Body of pancreas (tissue), 4 donors: Measurements from ENCODE around the gene TTC1. TPM values are rescaled to one million over a fixed set of nuclear protein-coding genes. Genes with fewer than 3 reads are reported as not detected.

Source experiments
- ATAC-seq: fragments of 150-250 bp; one replicate; pipeline ENCODE4 v1.9.1; 2016
- DNase-seq, 4 donors: peaks; one replicate each; pipeline ENCODE4 v3.0.0-alpha.2; 2019
- H3K27ac ChIP-seq, 4 donors: fragments of 200-600 bp; sonication (generic); 1 replicate in 3 of 4; 2 replicates in 1 of 4; pipeline versions ENCODE4 v1.5.1 to v1.6.1; 2016 to 2019; ENCODE audit warnings: mild to moderate bottlenecking in 1 of 4, mixed read lengths in 1 of 4, moderate library complexity in 1 of 4
- H3K27me3 ChIP-seq, 2 donors: fragments of 200-600 bp; sonication (generic); one replicate each; pipeline ENCODE4 v1.6.0; 2016; ENCODE audit warnings: mild to moderate bottlenecking in 1 of 2
- H3K36me3 ChIP-seq, 2 donors: fragments of 200-600 bp; sonication (generic); replicated peaks in 1 of 2; 2 replicates each; pipeline ENCODE4 v1.5.1; 2016; ENCODE audit warnings: low read depth in 2 of 2; ENCODE audit not compliant: insufficient read depth in 1 of 2
- H3K4me1 ChIP-seq: fragments of 200-600 bp; sonication (generic); one replicate; pipeline ENCODE4 v1.6.0; 2016
- H3K4me3 ChIP-seq, 2 donors: fragments of 200-600 bp; sonication (generic); 1 replicate in 1 of 2; 2 replicates in 1 of 2; pipeline ENCODE4 v1.5.1; 2016 to 2019
- H3K9me3 ChIP-seq, 3 donors: fragments of 200-600 bp; sonication (generic); 1 replicate in 2 of 3; 2 replicates in 1 of 3; pipeline ENCODE4 v1.5.1; 2016
- CTCF ChIP-seq, 7 experiments: fragments of 450-650 bp in 4 of 7; fragments of 200-600 bp in 3 of 7; sonication (generic) in 3 of 7; IDR thresholded peaks; one replicate each; pipeline ENCODE4 v1.5.1; 2016 to 2019; ENCODE audit warnings: antibody characterized with exemption in 7 of 7
- POLR2A ChIP-seq, 3 donors: fragments of 450-650 bp; IDR thresholded peaks; one replicate each; pipeline ENCODE4 v1.6.1; 2016; ENCODE audit warnings: antibody characterized with exemption in 3 of 3, mild to moderate bottlenecking in 2 of 3
- WGBS, 2 donors: methylation state at CpG; one replicate each; pipeline ENCODE4 v1.1.5; 2017; 5-methylcytosine and 5-hydroxymethylcytosine counted together
- intact Hi-C: fragments of 100-400 bp; cut with DNase I; formaldehyde crosslinking; loops from one replicate; pipeline ENCODE4 v1.15.1; 2023
- total RNA-seq, 2 donors: library from RNA; depleted of rRNA; stranded (reverse); fragments of >200 nt; gene quantifications; one replicate each; pipeline ENCODE4 v1.1.0, GENCODE V29; 2016

TTC1 gene
- total RNA-seq, 2 donors from 2014 or later: 11.2 to 26.4 TPM

DNA sequence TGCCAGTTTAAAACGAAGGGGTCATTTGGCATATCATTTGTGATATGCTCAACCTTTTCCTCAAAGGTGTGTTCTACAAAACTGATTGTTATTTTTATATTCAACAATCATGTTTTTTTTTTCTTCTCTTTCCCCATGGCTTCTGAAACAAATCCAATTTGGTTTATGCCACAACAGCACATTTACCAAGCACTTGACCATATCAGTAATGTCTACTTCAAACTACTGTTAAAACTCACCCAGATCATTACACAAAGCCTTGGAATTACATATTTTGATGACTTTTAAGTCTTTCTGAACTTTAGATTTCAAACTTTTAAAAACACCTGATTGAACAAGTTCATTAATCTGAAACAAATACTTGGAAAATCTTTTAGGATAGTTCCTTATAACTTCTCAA, 81.1 kb downstream of the TTC1 start:
- H3K27ac ChIP-seq: no peak overlapping the region
- H3K36me3 ChIP-seq: peaks cover 6 to 9% of the 10 kb centered on the region in 2 donors
- intact Hi-C loops: no loop called here
- H3K4me1 ChIP-seq: no peaks in the 10 kb centered on the region
- WGBS, 2 donors: 73 to 77% methylated on average over 1 of the region's 1 CpG
- H3K4me3 ChIP-seq: no peak overlapping the region
- no peaks in the 10 kb centered on the region for H3K9me3 ChIP-seq
- ATAC-seq: no peak
- H3K27me3 ChIP-seq: no peaks in the 10 kb centered on the region
- no peak for TF ChIP-seq CTCF (IDR thresholded peaks at IDR 0.05)
- no peak for TF ChIP-seq POLR2A (IDR thresholded peaks at IDR 0.05)
- DNase-seq: no peak

- H3K36me3 ChIP-seq: peaks cover 6 to 9% of the 10 kb centered on the region in 2 donors
- ATAC-seq (no peak), DNase-seq (no peak)
- no peak overlapping the region for H3K27ac ChIP-seq
- H3K4me1 ChIP-seq: no peaks in the 10 kb centered on the region
- H3K4me3 ChIP-seq: no peak overlapping the region
- H3K27me3 ChIP-seq: no peaks in the 10 kb centered on the region
- TF ChIP-seq POLR2A (IDR thresholded peaks at IDR 0.05) (no peak), CTCF (IDR thresholded peaks at IDR 0.05) (no peak)
- no peaks in the 10 kb centered on the region for H3K9me3 ChIP-seq
- WGBS, 2 donors: 86 to 93% methylated on average over 7 of the region's 7 CpGs
- intact Hi-C loops: no loop called here
Measured at GRCh38 chr5:160092514-160092913, 83.6 kb downstream of the TTC1 start.

DNA sequence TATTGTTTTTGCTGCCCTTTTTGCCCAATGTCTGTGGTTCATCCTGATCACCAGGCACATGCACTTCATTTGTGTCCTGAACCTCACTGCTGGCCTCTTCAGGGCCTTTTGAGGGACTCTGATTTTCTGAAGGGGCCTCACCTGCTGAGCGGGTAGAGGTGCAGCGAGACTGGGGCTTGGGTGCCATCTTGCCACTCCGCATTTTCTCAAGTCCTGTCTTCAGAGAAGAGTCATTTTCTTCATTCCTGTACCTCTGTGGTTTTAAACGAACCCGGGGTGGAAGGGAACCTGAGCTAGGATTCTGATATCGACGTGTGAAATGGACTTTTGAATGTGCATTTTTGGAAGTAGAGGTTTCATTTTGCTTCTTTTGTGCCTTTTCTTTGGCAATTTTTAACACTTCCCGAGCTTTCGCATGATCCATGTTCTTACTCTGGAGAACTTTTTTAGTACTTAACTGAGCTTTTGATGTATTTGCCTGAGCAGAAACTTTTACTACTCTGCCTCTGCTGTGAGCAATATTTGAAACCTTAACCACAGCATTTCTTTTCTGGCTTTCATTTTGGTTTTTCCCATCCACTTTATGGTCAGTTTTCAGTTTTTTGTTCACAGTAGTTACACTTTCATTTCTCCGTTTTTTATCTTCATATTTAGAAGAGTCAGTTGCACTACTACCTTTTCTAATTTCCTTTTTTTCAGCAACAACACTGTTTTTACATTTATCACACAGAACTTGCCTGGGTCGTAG, 84.2 kb downstream of the TTC1 start:
- no peak overlapping the region for H3K27ac ChIP-seq
- no peaks in the 10 kb centered on the region for H3K4me1 ChIP-seq
- no peaks in the 10 kb centered on the region for H3K27me3 ChIP-seq
- no peak for DNase-seq
- no peak overlapping the region for H3K4me3 ChIP-seq
- no peak for ATAC-seq
- WGBS, 2 donors: 91 to 94% methylated on average over 11 of the region's 11 CpGs
- intact Hi-C loops: no loop called here
- no peak for TF ChIP-seq CTCF (IDR thresholded peaks at IDR 0.05)
- no peak for TF ChIP-seq POLR2A (IDR thresholded peaks at IDR 0.05)
- H3K9me3 ChIP-seq: no peaks in the 10 kb centered on the region
- H3K36me3 ChIP-seq: peaks cover 6 to 9% of the 10 kb centered on the region in 2 donors

- Histone ChIP-seq H3K27ac (no peak overlapping the region), H3K9me3 (no peaks in the 10 kb centered on the region), H3K36me3 (peaks cover 6 to 9% of the 10 kb centered on the region in 2 donors), H3K27me3 (no peaks in the 10 kb centered on the region), H3K4me1 (no peaks in the 10 kb centered on the region), H3K4me3 (no peak overlapping the region)
- DNase-seq (no peak), ATAC-seq (no peak)
- intact Hi-C loops: no loop called here
- 82 to 93% methylated on average over 2 of the region's 2 CpGs for WGBS, 2 donors
- no peak for TF ChIP-seq POLR2A (IDR thresholded peaks at IDR 0.05)
- TF ChIP-seq CTCF (IDR thresholded peaks at IDR 0.05): no peak
Measured at GRCh38 chr5:160096178-160096577, 87.2 kb downstream of the TTC1 start.

- H3K27me3 ChIP-seq: no peaks in the 10 kb centered on the region
- DNase-seq: no peak
- TF ChIP-seq CTCF (IDR thresholded peaks at IDR 0.05) (no peak), POLR2A (IDR thresholded peaks at IDR 0.05) (no peak)
- ATAC-seq: no peak
- H3K9me3 ChIP-seq: no peaks in the 10 kb centered on the region
- no peak overlapping the region for H3K4me3 ChIP-seq
- H3K36me3 ChIP-seq: peaks cover 0 to 4% of the 10 kb centered on the region in 2 donors
- no peaks in the 10 kb centered on the region for H3K4me1 ChIP-seq
- no peak overlapping the region for H3K27ac ChIP-seq
- WGBS, 2 donors: 71 to 94% methylated on average over 4 of the region's 4 CpGs
- intact Hi-C loops: no loop called here
Measured at GRCh38 chr5:160097991-160098390, 89.1 kb downstream of the TTC1 start.
